GM18909 (cell line): ENCODE measurements around the gene NEURL3.
A peak's percentile ranks its signal among the peaks of the same experiment; 100 is the strongest.

Experiments used
- ATAC-seq: cut with Tn5 transposase; IDR thresholded peaks from one replicate; pipeline ENCODE4 v1.9.1; 2021; ENCODE audit warnings: mild to moderate bottlenecking; ENCODE audit not compliant: unreplicated experiment, poor library complexity

The NEURL3 gene

GRCh38 chr2:96529376-96530143 is 24.4 kb upstream of the NEURL3 start:
- no peak for ATAC-seq

DNA sequence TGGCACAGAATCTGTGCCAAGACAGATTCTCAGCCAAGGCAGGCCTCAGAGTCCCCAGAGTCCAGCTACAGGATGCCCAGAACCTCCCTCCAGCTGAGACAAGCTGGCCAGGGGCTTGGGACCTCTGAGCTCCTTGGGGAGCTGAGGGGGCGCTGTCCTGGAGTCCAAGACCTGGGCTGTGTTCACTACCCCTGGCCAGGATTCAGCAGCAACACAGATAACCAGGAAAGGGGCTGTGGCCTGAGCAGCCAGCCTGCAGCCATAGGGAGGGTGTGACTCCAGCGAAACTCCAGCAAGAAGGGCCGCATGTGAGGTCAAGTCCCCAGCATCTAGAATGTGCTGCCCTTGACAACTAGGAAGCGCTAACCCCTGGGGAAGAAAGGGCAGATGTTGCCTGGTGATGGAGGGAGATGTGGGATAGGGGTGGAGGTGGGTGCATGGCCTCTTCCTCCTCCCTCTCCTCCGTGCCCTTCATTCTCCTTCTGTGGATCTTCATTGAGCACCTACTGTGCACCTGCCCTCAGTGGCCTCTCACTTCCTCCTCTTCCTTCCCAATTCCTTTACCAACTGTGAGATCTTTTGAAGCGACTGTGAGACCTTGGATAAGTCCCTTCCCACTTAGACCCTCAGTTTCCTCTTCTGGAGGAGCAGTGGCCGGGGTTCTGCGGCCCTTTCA is 23.7 kb upstream of the NEURL3 start:
- no peak for ATAC-seq

DNA sequence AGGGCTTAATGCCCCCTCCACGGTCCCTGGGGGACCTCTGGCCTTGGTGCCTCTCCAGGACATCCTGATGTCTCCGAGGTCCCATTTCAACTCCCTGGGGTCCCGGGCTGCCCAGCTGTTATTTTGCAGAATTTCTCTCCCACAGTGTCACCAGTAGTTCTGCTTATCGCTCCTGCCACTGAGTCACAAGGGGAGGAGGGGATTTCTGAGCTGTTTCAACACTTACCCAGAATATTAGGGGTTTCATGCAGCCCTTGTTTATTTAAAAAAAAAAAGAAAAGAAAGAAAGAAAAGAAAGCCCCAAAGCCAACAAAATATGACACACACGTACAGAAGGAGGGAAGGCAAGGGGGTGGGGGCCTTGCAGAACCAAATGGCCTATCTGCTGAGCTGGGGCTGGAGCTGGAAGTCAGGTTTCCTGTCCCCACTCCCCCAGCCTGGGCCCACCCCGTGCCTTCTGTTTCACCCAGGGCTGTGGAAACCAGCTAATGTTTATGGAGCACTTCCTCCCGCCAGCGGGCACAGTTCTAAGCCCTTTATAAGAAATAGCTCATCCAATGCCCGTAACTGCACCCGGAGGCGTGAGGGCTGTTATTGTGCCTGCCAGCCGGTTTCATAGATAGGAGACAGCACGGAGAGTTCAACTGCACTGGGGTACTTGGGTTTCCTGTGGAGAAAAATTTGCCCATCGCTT is 23.0 kb upstream of the NEURL3 start:
- ATAC-seq, result no peak

DNA sequence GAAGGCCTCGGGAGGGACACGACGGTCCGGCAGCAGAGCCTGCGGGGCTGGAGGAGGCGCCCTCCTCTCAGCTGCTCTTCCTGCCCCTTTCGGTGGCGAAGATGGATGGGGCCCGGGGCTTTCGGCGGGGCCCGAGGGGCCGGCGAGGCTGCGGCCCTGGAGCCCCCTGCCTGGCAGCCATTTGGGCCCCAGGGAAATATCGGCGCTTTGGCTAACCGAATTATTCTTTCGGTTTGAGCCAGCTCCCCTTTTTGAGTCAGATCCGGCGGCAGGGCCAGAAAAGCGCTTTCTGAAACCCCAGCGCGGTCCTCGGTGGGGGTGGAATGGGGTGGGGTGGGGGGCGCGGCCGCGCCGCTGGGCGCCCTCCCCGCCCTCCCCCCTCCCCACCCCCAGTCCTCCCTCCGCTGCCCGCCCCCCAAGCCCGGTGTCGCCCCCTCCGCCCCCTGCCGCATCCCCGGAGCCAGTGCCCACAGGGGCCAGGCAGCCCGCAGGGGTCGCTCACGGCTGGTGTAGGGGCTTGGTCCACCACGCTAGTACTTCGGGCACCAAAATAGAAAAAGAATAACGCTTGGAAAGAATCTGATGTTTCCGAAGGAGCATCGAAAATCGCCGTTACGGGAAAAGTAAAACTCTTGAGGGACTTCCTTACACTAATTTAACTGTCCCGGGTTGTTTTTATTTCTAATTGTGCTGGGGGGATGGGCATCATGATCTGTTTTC is 22.3 kb upstream of the NEURL3 start:
- peak; percentile 38 for ATAC-seq

GRCh38 chr2:96526615-96527285 is 21.6 kb upstream of the NEURL3 start:
- no peak for ATAC-seq

- no peak for ATAC-seq
Observed at GRCh38 chr2:96526101-96526591, 21.0 kb upstream of the NEURL3 start.

GRCh38 chr2:96525211-96525507 is 20.0 kb upstream of the NEURL3 start:
- no peak for ATAC-seq

- ATAC-seq, result no peak
Observed at GRCh38 chr2:96524482-96525210, 19.5 kb upstream of the NEURL3 start.

GRCh38 chr2:96523659-96524481 is 18.7 kb upstream of the NEURL3 start:
- ATAC-seq, result no peak

DNA sequence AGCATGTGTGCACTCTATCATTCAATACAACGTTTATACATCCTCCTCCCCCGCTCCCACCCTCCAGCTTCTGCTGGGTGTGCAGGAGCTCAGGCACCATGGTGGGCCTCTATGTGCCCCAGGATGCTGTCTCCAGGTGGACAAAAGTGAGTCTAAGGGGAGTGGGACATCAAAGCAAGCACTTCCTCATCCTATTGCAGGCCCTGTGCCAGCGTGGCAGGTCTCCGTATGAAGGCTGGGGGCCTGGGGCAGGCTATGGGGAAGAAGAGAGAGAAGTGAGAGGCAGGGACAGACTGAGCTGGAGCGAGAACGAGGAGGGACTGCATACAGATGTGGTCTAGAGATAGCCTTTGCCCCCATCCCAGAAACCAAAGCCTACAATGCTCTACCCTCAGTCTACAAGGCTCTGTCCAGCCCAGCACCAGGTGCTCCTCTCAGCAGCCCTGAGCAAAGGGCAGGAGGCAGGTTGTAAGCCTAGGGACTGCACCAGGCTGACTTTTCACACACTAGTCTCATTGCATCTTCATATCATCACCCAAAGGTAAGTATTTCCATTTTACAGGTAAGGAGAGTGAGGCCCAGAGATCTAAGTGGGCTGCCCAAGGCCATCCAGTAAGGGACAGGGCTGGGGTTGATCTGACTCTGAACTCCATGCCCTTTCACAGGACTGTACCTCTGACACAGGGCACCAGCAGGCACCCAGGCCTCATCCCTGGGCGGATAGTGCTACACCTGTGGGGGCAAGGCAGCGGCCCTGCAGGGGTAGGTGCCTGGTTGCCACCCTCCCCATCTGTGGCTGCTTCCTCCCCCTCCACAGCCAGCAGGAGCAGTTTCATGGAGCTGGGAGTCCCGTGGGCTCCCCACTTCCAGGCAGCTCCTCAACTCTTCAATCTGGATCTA is 17.4 kb upstream of the NEURL3 start:
- no peak for ATAC-seq

GRCh38 chr2:96521219-96521618 is 16.1 kb upstream of the NEURL3 start:
- ATAC-seq, result no peak

DNA sequence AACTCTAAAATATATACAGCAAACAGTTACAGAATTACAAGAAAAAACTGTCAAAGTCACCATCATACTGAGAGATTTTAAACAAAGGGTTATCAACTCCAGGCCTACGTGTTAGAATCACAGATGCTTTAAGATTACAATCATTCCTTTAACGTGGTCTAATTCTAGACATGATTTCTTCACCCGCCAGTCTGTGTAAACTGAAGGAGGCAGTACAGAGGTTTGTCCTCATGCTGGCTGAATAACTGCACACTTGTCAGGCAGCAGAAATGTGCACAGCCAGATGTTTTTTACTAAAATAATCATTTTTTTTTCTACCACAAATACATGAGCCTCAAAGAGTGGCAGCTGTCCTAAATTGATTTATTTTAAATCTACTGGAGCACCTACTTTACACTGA is 15.5 kb upstream of the NEURL3 start:
- ATAC-seq, result no peak

- ATAC-seq, result no peak
Observed at GRCh38 chr2:96520231-96520630, 15.1 kb upstream of the NEURL3 start.

GRCh38 chr2:96517079-96517478 is 11.9 kb upstream of the NEURL3 start:
- ATAC-seq, result no peak

DNA sequence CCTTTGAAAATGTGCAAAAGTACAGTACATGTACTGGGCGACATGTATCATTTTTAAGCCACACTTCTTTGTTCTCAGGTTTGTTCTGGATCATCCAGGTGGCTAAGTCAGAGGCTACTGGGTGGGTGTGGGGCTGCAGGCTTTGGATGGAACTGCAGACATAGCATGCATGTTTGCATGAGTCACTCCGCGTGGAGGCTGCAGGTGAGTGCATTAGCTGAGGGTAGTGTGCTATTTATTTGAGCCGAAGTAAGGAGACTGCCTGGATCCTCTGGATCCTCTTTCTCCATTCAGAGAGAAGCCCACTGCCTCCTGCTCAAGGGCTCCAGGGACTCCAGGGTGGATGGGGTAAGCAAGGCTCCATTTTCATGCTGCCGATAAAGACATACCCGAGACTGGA is 9.4 kb upstream of the NEURL3 start:
- ATAC-seq, result no peak

- ATAC-seq, result no peak
Observed at GRCh38 chr2:96512341-96512740, 7.2 kb upstream of the NEURL3 start.

- no peak for ATAC-seq
Observed at GRCh38 chr2:96511851-96512250, 6.7 kb upstream of the NEURL3 start.
